OCI-LY1 (cell line): ENCODE measurements around the gene MTF2.

ENCODE experiments used
- H2AFZ ChIP-seq: fragments of 200-600 bp; sonication (generic), shearing (Covaris generic); 2 replicates; pipeline ENCODE4 v1.6.0; 2014; ENCODE audit warnings: antibody characterized with exemption, mild to moderate bottlenecking, low read length
- H3F3A ChIP-seq: fragments of 200-600 bp; sonication (generic), shearing (Covaris generic); 2 replicates; pipeline ENCODE4 v1.6.0; 2014; ENCODE audit warnings: mild to moderate bottlenecking, antibody characterized with exemption, low read length, moderate library complexity; ENCODE audit not compliant: insufficient read depth
- H3K27ac ChIP-seq: fragments of 200-600 bp; sonication (generic); 2 replicates; pipeline ENCODE4 v1.5.1; 2014; ENCODE audit warnings: low read length, mixed run types, mild to moderate bottlenecking, low read depth; ENCODE audit not compliant: poor library complexity, severe bottlenecking
- H3K27me3 ChIP-seq: fragments of 200-600 bp; sonication (generic); 2 replicates; pipeline ENCODE4 v1.6.0; 2014; ENCODE audit warnings: antibody characterized with exemption, mild to moderate bottlenecking, low read length, moderate library complexity; ENCODE audit not compliant: insufficient read depth
- H3K36me3 ChIP-seq: fragments of 200-600 bp; sonication (generic); 2 replicates; pipeline ENCODE4 v1.6.1; 2014; ENCODE audit warnings: mild to moderate bottlenecking, antibody characterized with exemption, low read length, moderate library complexity, mixed read lengths; ENCODE audit not compliant: insufficient read depth
- H3K4me1 ChIP-seq: fragments of 200-600 bp; sonication (generic); 2 replicates; pipeline ENCODE4 v1.5.1; 2014; ENCODE audit warnings: mild to moderate bottlenecking, low read length, moderate library complexity; ENCODE audit not compliant: insufficient read depth, severe bottlenecking
- H3K4me2 ChIP-seq: fragments of 200-600 bp; sonication (generic), shearing (Covaris generic); 2 replicates; pipeline ENCODE4 v1.6.1; 2014; ENCODE audit warnings: low read length
- H3K4me3 ChIP-seq: fragments of 200-600 bp; sonication (generic); 2 replicates; pipeline ENCODE4 v1.5.1; 2014; ENCODE audit warnings: low read length, low read depth, mild to moderate bottlenecking, mixed read lengths; ENCODE audit not compliant: poor library complexity, severe bottlenecking
- H3K79me2 ChIP-seq: fragments of 200-600 bp; shearing (Covaris generic); 2 replicates; pipeline ENCODE4 v1.6.1; 2016; ENCODE audit warnings: mixed run types, low read length, mixed read lengths; ENCODE audit not compliant: insufficient read depth
- H3K9ac ChIP-seq: fragments of 200-600 bp; sonication (generic), shearing (Covaris generic); 2 replicates; pipeline ENCODE4 v1.6.1; 2014; ENCODE audit warnings: mild to moderate bottlenecking, low read length, mixed read lengths
- H3K9me2 ChIP-seq: fragments of 200-600 bp; sonication (generic), shearing (Covaris generic); 2 replicates; pipeline ENCODE4 v1.6.1; 2014; ENCODE audit warnings: low read depth, mild to moderate bottlenecking, low read length, mixed read lengths
- H3K9me3 ChIP-seq: fragments of 200-600 bp; shearing (Covaris generic); 2 replicates; pipeline ENCODE4 v1.6.1; 2014; ENCODE audit warnings: low read length, mixed read lengths
- H4K20me1 ChIP-seq: fragments of 200-600 bp; sonication (generic), shearing (Covaris generic); 2 replicates; pipeline ENCODE4 v1.6.0; 2016; ENCODE audit warnings: mild to moderate bottlenecking, low read length; ENCODE audit not compliant: insufficient read depth
- EZH2 ChIP-seq: fragments of 200-600 bp; sonication (generic), shearing (Covaris generic); IDR thresholded peaks from 2 replicates; pipeline ENCODE4 v1.8.0; 2017; ENCODE audit warnings: borderline replicate concordance, mixed run types, mild to moderate bottlenecking, antibody characterized with exemption, low read length, moderate library complexity, mixed read lengths
- TF ChIP-seq, protein P1 (sequence below): fragments of 200-600 bp; sonication (generic), shearing (Covaris generic); IDR thresholded peaks from 2 replicates; pipeline ENCODE4 v1.5.1; 2017; ENCODE audit warnings: mild to moderate bottlenecking, antibody characterized with exemption, low read length, moderate library complexity, mixed read lengths

Gene MTF2

DNA sequence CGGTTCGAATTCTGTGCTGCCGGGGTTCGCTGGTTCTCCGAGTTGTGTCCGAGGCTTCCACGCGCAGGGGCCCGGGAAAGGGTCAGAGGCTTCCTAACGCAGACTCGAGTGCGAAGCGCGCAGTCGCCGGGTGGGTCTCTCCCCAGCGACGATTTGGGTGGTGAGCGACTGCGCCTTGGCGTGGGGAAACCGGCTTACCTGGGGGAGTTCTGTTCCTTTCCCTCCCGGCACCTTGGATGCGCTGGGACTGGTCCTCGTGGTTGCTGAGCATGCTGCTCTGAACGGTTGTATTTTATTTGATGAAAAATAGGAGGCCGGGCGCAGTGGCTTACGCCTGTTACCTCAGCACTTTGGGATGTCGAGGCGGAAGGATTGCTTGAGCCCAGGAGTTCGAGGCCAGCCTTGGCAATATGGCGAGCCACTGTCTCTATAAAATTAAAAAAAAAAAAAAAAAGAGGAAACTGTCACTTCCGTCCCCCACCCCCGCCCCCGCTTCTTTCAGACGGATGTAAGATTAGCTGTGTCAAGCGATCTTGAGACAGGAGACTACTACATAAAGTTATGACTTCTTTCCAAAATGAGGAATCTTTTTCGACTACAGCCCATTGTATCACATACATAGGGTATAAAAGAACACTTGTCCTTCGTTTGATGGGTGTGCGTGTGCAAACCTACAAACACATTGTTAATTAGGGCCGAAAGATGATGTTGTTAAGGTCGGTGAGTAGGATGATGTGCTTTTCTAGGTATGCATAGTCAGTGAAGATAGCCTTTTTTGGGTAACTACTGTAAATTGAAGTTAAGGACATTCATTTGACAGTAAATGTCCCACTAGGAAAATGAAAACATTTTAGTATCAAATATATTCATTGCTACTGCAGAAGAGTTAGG lies 101.9 kb downstream of the MTF2 start, which contains the start of gene CCDC18:
Gene CCDC18 (plus strand): TSS at position 2 of the 891 bp plus-strand sequence. CDS start 2,638 bp downstream, outside the sequence.
- peak within 1 kb of the TSS; percentile 90 for H3K27ac ChIP-seq
- H3K9me3 ChIP-seq, result no peaks in the 10 kb centered on the region
- TF ChIP-seq EZH2, result no peak
- TF ChIP-seq, protein P1, sequence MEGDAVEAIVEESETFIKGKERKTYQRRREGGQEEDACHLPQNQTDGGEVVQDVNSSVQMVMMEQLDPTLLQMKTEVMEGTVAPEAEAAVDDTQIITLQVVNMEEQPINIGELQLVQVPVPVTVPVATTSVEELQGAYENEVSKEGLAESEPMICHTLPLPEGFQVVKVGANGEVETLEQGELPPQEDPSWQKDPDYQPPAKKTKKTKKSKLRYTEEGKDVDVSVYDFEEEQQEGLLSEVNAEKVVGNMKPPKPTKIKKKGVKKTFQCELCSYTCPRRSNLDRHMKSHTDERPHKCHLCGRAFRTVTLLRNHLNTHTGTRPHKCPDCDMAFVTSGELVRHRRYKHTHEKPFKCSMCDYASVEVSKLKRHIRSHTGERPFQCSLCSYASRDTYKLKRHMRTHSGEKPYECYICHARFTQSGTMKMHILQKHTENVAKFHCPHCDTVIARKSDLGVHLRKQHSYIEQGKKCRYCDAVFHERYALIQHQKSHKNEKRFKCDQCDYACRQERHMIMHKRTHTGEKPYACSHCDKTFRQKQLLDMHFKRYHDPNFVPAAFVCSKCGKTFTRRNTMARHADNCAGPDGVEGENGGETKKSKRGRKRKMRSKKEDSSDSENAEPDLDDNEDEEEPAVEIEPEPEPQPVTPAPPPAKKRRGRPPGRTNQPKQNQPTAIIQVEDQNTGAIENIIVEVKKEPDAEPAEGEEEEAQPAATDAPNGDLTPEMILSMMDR, result no peak
- H3K4me2 ChIP-seq, result peak within 1 kb of the TSS; percentile 95
- no peaks in the 10 kb centered on the region for H4K20me1 ChIP-seq
- H3K79me2 ChIP-seq, result peaks cover 59% of the 10 kb centered on the region
- peaks cover 20% of the 10 kb centered on the region for H3K36me3 ChIP-seq
- no peaks in the 10 kb centered on the region for H3F3A ChIP-seq
- H3K4me1 ChIP-seq, result peaks cover 67% of the 10 kb centered on the region
- peak within 1 kb of the TSS; percentile 80 for H3K4me3 ChIP-seq
- H3K9me2 ChIP-seq, result no peaks in the 10 kb centered on the region
- H3K27me3 ChIP-seq, result no peaks in the 10 kb centered on the region
- H3K9ac ChIP-seq, result peak within 1 kb of the TSS; percentile 84
- no peak within 1 kb of the TSS for H2AFZ ChIP-seq

DNA sequence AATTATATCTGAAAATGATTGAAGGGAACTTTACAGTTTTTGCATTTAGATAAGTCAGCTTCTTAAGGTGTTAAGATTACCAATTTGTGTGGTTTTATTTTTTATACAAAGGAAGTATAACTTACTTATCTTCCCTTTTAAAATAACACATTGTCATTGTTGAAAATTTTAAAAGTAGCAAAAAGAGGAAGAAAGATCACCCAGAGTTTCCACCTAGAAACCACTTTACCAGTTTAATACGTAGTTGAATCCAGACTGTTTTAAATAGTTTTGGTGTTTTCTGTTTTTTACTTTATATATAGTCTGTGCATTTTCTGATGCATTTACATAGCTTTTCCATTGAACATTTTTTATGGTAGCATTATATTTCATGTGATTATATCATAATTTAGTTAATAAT lies 107.6 kb downstream of the MTF2 start:
- Histone ChIP-seq H3F3A (no peaks in the 10 kb centered on the region), H3K27ac (peak overlapping the region; percentile 50), H3K36me3 (peaks cover 42% of the 10 kb centered on the region), H3K79me2 (peaks cover 26% of the 10 kb centered on the region), H3K27me3 (no peaks in the 10 kb centered on the region), H3K9me3 (no peaks in the 10 kb centered on the region), H3K4me2 (peak overlapping the region; percentile 41), H2AFZ (no peak overlapping the region), H4K20me1 (no peaks in the 10 kb centered on the region), H3K4me1 (peaks cover 61% of the 10 kb centered on the region), H3K9me2 (no peaks in the 10 kb centered on the region), H3K4me3 (no peak overlapping the region), H3K9ac (peak overlapping the region; percentile 28)
- TF ChIP-seq, protein P1, result no peak
- TF ChIP-seq EZH2, result no peak
